OCI-LY7 (cell line): ENCODE results near the gene UBA6.

Experiments used
- CTCF ChIP-seq: fragments of 200-600 bp; sonication (generic); conservative IDR thresholded peaks from 2 replicates; pipeline ENCODE4 v1.5.1; 2014; ENCODE audit warnings: mild to moderate bottlenecking, antibody characterized with exemption, low read length, moderate library complexity, mixed read lengths
- EZH2phosphoT487 ChIP-seq: fragments of 200-600 bp; sonication (generic); IDR thresholded peaks from 2 replicates; pipeline ENCODE4 v1.6.1; 2018; ENCODE audit warnings: low read depth, borderline replicate concordance, mild to moderate bottlenecking, mixed run types, antibody characterized with exemption, low read length, moderate library complexity, mixed read lengths

DNA sequence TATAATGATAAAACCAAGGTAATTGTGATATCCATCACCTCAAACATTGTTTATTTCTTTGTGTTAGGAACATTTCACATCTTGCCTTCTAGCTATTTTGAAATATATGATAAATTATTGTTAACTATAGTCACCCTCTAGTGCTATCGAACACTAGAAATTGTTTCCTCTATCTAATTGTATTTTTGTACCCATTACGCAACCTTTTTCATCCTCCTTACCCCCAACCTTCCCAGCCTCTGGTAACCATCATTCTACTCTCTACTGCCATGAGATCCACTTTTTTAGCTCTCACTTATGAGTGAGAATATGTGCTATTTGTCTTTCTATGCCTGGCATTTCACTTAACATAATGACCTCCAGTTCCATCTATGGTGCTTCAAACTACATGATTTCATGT is 3.9 kb upstream of the UBA6 start:
- TF ChIP-seq CTCF (no peak), EZH2phosphoT487 (no peak)
